MM.1S (cell line): ENCODE measurements around the gene LAPTM4A.

Source experiments
- CTCF ChIP-seq: fragments of 300-600 bp; sonication (generic); IDR thresholded peaks from 2 replicates; pipeline ENCODE4 v1.5.1; 2016; ENCODE audit warnings: antibody characterized with exemption, low read length, mixed read lengths
- EZH2 ChIP-seq: fragments of 300-600 bp; sonication (generic); optimal IDR thresholded peaks from 2 replicates; pipeline ENCODE3; 2017; ENCODE audit warnings: low read depth, mild to moderate bottlenecking, antibody characterized with exemption, low read length, mixed read lengths
- EZH2phosphoT487 ChIP-seq: fragments of 300-600 bp; sonication (generic); IDR thresholded peaks from 2 replicates; pipeline ENCODE4 v1.6.1; 2018; ENCODE audit warnings: antibody characterized with exemption, low read length

DNA sequence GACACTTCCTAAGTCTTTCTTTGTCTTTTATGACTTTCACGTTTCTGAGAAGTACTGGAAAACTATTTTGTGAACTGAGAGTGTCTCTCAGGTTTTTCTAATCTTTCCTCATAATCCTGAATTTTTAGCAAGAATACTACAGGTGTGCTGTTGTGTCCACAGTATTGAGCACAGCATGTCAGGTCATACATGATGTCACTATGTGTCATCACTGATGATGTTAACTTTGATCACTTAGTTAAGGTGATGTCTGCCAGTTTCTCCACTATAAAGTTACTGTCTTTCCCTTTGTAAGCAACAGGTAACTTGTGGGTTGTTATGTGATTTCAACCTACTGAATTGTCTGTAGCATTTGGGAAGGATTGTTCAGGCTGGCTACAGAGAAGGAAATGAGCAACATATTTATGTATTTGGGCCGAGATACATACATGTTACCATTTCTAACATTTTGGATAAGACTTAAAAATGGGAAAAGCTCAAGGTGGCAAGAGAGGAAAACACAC is 50.0 kb downstream of the LAPTM4A start:
- TF ChIP-seq CTCF (no peak), EZH2 (no peak), EZH2phosphoT487 (no peak)
